GM21723 (cell line): ENCODE results near the gene ANKHD1.

Experiments used
- ATAC-seq: cut with Tn5 transposase; IDR thresholded peaks from one replicate; pipeline ENCODE4 v1.9.1; 2021; ENCODE audit warnings: mild to moderate bottlenecking, moderate library complexity; ENCODE audit not compliant: unreplicated experiment

The ANKHD1 gene

GRCh38 chr5:140502834-140503233 lies 101.2 kb downstream of the ANKHD1 start:
- ATAC-seq = no peak

- ATAC-seq = no peak
These were observed 108.3 kb downstream of the ANKHD1 start for GRCh38 chr5:140509898-140510297.

- no peak for ATAC-seq
These were observed 111.5 kb downstream of the ANKHD1 start for GRCh38 chr5:140513124-140513523.

GRCh38 chr5:140524003-140524402 lies 122.4 kb downstream of the ANKHD1 start:
- no peak for ATAC-seq

GRCh38 chr5:140540227-140540626 lies 138.6 kb downstream of the ANKHD1 start:
- ATAC-seq = no peak

- no peak for ATAC-seq
These were observed 141.3 kb downstream of the ANKHD1 start for GRCh38 chr5:140542972-140543371.

GRCh38 chr5:140544986-140545385 lies 143.4 kb downstream of the ANKHD1 start:
- ATAC-seq = no peak

GRCh38 chr5:140545606-140546005 lies 144.0 kb downstream of the ANKHD1 start:
- no peak for ATAC-seq

- no peak for ATAC-seq
These were observed 145.3 kb downstream of the ANKHD1 start for GRCh38 chr5:140546851-140547507.

GRCh38 chr5:140547508-140548299 lies 146.1 kb downstream of the ANKHD1 start, which contains the start of gene EIF4EBP3:
Gene EIF4EBP3 (plus strand): TSS chr5:140547662. CDS start chr5:140547738, 76 bp downstream.
- peak; percentile 98 for ATAC-seq

- ATAC-seq = no peak
These were observed 146.7 kb downstream of the ANKHD1 start for GRCh38 chr5:140548300-140548688.

GRCh38 chr5:140548791-140549190 lies 147.2 kb downstream of the ANKHD1 start:
- no peak for ATAC-seq

GRCh38 chr5:140549237-140550144 lies 147.9 kb downstream of the ANKHD1 start:
- ATAC-seq = no peak

- no peak for ATAC-seq
These were observed 148.8 kb downstream of the ANKHD1 start for GRCh38 chr5:140550147-140551079.

GRCh38 chr5:140551872-140552271 lies 150.2 kb downstream of the ANKHD1 start:
- no peak for ATAC-seq

GRCh38 chr5:140553657-140554056 lies 152.0 kb downstream of the ANKHD1 start:
- no peak for ATAC-seq

- no peak for ATAC-seq
These were observed 152.8 kb downstream of the ANKHD1 start for GRCh38 chr5:140554454-140554853.

- no peak for ATAC-seq
These were observed 154.2 kb downstream of the ANKHD1 start for GRCh38 chr5:140555747-140556312.

- no peak for ATAC-seq
These were observed 154.8 kb downstream of the ANKHD1 start for GRCh38 chr5:140556438-140556837.
